Measurements from ENCODE around the gene LRBA.

LRBA gene

GRCh38 chr4:150641612-150642011 is 373.5 kb downstream of the LRBA start:
- no peak for DNase-seq

GRCh38 chr4:150632639-150633038 is 382.4 kb downstream of the LRBA start:
- no peak for DNase-seq

GRCh38 chr4:150628073-150628472 is 387.0 kb downstream of the LRBA start:
- DNase-seq: no peak

- DNase-seq: no peak
Observed at GRCh38 chr4:150625033-150625432, 390.1 kb downstream of the LRBA start.

- no peak for DNase-seq
Observed at GRCh38 chr4:150624055-150624454, 391.0 kb downstream of the LRBA start.

GRCh38 chr4:150619042-150619441 is 396.0 kb downstream of the LRBA start:
- DNase-seq: no peak

GRCh38 chr4:150609131-150609530 is 406.0 kb downstream of the LRBA start:
- DNase-seq: no peak

- DNase-seq: no peak
Observed at GRCh38 chr4:150600812-150601445, 414.2 kb downstream of the LRBA start.

- DNase-seq: no peak
Observed at GRCh38 chr4:150599547-150599946, 415.5 kb downstream of the LRBA start.

GRCh38 chr4:150598909-150599308 is 416.2 kb downstream of the LRBA start:
- no peak for DNase-seq

GRCh38 chr4:150593996-150594395 is 421.1 kb downstream of the LRBA start:
- no peak for DNase-seq

- no peak for DNase-seq
Observed at GRCh38 chr4:150591904-150592303, 423.2 kb downstream of the LRBA start.

GRCh38 chr4:150591406-150591805 is 423.7 kb downstream of the LRBA start:
- DNase-seq: no peak

GRCh38 chr4:150590631-150591030 is 424.5 kb downstream of the LRBA start:
- DNase-seq: no peak

GRCh38 chr4:150589157-150589556 is 425.9 kb downstream of the LRBA start:
- DNase-seq: no peak

GRCh38 chr4:150588316-150588715 is 426.8 kb downstream of the LRBA start:
- DNase-seq: no peak

- no peak for DNase-seq
Observed at GRCh38 chr4:150586162-150586810, 428.8 kb downstream of the LRBA start.

- no peak for DNase-seq
Observed at GRCh38 chr4:150585611-150586010, 429.5 kb downstream of the LRBA start.

- no peak for DNase-seq
Observed at GRCh38 chr4:150584111-150584915, 430.8 kb downstream of the LRBA start.

- no peak for DNase-seq
Observed at GRCh38 chr4:150583287-150584110, 431.6 kb downstream of the LRBA start.

GRCh38 chr4:150582873-150583286 is 432.2 kb downstream of the LRBA start:
- no peak for DNase-seq

- DNase-seq: no peak
Observed at GRCh38 chr4:150582146-150582872, 432.8 kb downstream of the LRBA start, which contains the start of gene MAB21L2. Gene MAB21L2 (plus strand): TSS chr4:150582151. CDS start chr4:150583030, 879 bp downstream.

All from NCI-H1417 treated with DMSO at 0.1 percent for 48 hours (cell line).